GM21390 (cell line): Measurements from ENCODE around the gene UNC119.

Experiments used
- ATAC-seq: cut with Tn5 transposase; IDR thresholded peaks from one replicate; pipeline ENCODE4 v1.9.1; 2021; ENCODE audit not compliant: unreplicated experiment

UNC119 gene

DNA sequence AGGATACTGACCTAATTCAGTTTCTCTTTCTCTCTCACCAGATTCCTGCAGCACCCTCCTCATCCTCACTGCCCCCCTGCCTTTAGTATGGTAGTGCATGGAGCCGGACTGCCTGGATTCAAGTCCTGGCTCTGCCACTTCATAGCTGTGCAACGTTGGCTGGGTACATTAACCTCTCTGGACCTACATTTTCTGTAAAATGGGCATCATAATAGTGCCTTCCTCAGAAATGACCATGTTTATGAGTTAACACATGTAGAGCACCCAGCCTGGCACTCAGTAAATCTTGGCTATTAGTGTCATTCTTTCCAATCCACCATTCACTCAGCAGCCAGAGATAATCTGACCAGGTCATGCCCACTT is 7.3 kb downstream of the UNC119 start:
- ATAC-seq: no peak

DNA sequence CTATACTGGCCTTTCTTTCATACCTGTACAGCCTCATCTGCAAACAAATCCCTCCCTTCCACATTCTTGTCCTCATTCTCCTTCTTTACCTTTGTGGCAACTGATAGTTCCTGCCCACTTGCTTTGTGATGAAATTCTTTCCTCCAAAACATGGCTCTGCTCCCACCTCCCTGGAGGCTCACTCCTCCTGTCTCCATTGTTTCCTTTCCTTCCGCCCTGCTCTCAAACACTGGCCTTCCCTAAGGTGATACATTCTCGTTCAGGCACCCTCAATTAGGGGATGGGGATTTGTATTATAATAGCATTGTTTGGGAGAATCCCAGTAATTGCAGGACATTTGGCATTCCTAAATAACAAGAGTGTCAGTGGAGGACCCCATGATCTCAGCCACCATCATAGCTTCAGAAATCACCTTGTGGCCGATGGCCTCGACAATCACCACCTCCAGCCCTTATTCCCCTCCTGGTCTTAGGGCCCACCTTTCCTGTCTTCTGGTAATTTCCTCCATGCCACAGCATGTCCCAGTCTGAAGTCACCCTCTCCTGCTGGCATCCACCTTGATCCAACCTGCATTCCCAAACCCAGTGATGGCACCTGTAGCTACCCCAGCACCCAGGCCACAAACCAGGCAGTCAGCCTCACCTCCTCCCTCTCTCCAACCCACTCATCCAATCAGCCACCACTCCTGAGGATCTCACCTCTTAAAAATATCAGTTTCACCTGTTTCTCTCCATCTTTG is 7.9 kb downstream of the UNC119 start:
- no peak for ATAC-seq

- no peak for ATAC-seq
These were observed 11.0 kb downstream of the UNC119 start for GRCh38 chr17:28541439-28541838.

DNA sequence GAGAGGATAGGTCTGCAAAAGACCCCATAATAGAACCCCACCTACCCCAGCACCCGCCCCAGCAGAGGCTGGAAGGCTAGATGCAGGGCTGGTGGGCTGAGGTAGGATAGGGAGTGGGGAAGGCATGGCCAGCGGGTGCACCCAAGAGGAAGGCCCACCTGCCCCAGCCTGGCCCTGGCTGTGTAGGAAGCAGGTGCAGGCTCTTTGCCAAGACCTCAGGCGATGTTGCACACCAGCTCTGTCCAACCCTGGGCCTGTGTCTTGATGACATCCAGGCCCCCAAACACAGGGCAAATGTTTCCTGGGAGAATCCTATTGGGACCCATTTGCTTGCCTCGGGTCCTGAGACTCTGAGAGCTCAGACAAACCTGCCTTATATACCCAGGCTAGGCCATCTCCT is 12.2 kb downstream of the UNC119 start:
- no peak for ATAC-seq

GRCh38 chr17:28538296-28538895 is 14.0 kb downstream of the UNC119 start:
- no peak for ATAC-seq

DNA sequence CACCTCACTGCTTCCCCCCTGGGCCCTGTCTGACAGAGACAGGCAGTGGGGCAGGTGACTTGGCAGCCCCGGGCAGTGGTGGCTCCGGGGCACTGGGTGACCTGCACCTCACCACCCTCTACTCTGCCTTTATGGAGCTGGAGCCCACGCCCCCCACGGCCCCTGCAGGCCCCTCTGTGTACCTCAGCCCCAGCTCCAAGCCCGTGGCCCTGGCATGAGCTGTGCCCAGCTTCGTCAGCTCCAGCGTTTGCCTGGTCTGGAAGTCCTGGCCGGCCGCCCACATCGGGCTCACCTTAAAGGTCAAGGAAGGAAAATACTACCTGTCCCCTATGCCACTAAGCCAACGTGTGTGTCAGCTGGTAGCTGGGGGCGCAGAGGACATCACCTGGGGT is 15.2 kb downstream of the UNC119 start:
- ATAC-seq: no peak

DNA sequence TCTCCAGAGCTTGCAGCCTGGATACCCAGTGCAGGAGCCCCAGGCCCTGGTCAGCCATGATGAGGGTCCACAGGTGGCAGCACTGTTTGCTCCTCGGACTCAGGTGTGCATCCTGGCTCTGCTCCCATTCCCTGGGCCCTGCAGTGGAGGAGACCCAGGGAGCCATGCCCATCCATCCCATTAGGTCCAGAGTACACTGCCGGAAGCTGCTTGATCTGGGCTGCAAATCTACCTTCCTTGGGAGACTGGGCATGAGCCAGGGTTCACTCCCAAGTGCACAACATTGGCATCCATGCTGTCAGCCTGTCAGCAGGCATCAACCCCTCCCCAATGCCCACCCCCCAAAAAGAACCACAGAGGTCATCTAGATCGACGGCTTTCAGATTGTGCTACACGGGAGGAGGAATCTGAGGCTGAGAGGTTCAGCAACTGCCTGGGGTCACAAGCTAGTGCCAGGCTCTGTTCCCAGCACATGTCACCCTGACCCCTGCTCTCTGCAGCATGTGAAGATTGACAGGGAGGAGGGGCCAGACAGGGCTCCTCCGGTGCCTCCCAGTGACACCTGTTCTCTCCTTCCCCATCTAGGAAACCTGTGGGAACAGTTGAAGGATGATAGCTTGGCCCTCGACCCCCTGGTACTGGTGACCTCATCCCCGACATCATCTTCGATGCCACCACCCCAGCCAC is 15.7 kb downstream of the UNC119 start:
- ATAC-seq: no peak

- ATAC-seq: no peak
These were observed 17.6 kb downstream of the UNC119 start for GRCh38 chr17:28534740-28535375.

GRCh38 chr17:28533091-28533807 is 19.2 kb downstream of the UNC119 start:
- no peak for ATAC-seq

DNA sequence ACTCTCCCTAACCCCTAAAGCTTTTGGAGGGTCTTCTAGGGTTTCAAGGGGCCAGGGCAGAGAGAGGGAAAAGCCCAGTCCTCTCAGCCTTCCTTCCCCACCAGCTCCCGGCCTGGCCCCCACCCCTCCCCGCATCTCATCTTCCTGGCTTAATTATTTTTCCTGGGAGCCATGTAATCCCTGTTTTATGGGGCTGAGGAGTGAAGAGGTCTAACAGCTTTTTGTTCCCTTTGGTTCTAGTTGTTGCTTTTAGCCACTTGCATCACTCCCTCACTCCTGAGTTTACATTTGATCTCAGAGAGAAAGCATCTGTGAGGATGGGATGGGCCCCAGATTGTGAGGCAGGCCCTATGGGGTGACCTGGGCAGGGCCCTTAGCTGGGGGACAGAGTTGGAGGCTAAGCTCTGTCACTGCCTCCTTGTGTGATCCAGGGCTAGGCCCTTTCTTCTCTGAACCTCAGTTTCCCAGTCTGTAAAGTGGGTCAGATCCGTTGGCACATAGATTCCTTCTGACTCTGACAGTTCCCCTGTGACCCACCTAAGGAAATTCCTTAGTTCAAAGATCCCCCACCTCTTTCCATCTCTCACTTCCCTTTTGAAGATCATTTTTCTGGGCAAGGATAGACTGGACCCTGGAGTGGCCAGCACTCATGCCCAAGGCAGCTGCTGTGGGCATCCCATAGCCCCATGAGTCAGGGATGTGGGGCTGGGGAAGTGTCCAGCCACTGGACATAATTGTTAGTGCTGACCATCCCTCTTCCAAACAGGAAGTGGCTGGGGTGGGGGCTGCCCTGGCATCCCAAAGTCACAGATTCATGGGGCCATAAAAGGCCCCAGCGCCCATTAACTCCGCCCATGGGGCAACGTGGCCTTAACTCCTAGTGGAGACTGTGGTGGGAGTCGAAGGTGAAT is 20.1 kb downstream of the UNC119 start:
- no peak for ATAC-seq

DNA sequence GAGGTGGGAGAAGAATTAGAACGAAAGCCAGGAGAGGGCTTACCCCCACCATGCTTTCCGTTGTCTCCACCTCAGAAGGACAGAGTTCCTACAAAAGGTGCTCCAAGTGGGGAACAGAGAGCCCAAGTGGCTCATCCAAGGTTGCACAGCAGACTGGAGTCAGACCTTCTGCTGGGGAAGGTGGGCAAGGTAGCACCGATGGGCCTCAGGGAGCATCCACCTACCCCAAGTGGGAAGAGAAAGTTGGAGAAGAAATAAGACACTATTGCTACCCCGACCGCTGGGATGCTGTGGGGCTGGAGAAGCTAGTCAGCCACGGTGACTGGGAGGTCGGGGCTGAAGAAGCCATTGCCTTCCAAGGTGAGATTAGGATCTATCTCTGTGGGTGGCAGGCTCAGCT is 21.5 kb downstream of the UNC119 start:
- no peak for ATAC-seq

GRCh38 chr17:28530250-28530649 is 22.2 kb downstream of the UNC119 start:
- no peak for ATAC-seq

DNA sequence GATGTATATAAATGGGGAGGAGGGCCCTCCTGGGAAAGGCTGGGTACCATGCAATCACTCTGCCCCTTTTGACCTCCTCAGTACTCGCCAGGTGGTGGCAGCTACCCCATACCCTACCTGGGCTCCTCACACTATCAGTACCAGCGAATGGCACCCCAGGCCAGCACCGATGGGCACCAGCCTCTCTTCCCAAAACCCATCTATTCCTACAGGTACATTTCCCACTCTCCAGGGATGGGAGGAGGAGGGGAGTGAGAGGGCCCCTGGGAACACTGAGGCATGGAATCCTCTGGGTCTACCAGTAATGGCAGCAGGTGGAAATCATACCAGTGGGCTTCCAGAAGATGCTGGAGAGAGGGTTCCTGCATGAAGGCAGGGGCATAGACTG is 23.4 kb downstream of the UNC119 start:
- no peak for ATAC-seq

DNA sequence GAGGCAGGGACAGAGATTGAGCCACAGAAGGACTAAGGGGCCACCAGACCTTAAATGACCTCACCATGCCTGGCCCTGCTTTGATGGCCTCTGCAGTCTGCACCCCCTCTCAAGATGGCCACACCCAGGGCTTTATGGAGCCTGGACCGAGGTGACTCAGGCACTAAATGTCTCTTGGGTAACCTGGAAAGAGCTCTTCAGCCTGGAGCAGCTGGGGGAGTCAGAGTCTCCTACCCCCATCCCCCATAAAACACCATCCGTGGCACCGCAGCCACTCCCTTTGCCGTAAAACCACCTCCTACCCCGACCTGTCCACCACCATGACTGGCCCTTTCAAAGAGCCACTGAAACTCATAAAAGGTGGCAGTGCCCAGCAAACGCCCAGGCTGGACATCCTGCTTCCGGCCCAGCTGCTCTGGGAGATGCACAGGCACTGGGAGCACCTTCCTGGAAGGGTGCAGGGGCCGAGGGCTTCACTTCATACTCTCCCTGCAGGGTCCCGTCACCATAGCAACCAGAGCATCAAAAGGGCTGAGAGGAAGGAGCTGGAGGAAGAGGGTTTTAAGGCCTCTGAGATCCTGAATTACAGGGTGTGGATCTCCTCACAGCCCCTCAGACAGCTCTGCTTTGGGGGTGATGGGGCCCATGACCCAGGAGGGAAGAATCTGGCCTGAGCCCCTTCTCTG is 24.0 kb downstream of the UNC119 start:
- no peak for ATAC-seq

GRCh38 chr17:28527859-28528258 is 24.6 kb downstream of the UNC119 start:
- ATAC-seq: no peak

GRCh38 chr17:28527181-28527681 is 25.2 kb downstream of the UNC119 start:
- no peak for ATAC-seq

- ATAC-seq: no peak
These were observed 26.0 kb downstream of the UNC119 start for GRCh38 chr17:28526381-28526780.

GRCh38 chr17:28524476-28525424 is 27.7 kb downstream of the UNC119 start:
- ATAC-seq: no peak
